ENCODE measurements around the gene RAD23A.
"Not testable (repeated sequence)": the region's sequence is repeated elsewhere in the genome, so short reads cannot be mapped to it uniquely, and the experiment has no call there.

Gene RAD23A

DNA sequence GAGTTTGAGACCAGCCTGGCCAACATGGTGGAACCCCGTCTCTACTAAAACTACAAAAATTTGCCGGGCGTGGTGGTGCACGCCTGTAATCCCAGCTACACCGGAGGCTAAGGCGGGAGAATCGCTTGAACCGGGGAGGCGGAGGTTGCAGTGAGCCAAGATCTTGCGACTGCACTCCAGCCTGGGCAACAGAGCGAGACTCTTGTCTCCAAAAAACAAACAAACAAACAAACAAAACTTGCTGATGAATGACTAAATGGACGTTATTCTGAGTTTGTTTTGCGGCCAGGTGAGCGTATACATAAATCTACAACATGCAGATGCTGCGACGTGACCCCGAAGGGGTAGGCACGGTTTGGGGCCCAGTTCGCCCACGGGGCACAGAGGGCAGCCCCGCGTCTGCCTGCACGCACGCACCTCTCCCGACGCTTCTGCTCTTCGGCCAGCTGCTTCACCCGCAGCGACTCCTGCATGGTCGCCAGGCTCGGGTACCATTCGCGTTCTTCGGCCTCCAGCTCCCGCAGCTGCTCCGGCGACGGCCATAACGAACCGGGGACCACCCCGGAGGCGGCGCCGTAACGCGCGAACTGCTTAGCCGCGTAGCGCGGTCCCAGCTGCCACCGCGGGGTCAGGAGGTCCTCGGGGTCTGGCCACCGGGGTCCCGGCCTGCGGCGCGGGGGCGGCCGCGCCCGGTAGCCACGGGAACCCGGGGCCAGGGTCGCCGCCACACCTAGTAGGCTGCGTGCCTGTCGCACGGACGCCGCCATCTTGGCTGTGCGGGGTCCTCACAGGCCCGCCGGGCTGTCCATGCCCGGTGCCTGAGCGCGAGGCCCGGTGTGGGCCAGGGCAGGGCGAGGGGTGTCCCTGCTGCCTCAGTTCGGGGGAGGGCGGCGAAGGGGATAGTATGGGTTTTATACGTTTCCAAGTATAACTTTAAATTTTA is 11.1 kb downstream of the RAD23A start, which contains the start of gene GADD45GIP1:
GADD45GIP1 (minus strand) TSS at position 778 of the 943 bp plus-strand sequence; CDS start at position 767, 11 bp downstream.
- peak; percentile 84 for DNase-seq

DNA sequence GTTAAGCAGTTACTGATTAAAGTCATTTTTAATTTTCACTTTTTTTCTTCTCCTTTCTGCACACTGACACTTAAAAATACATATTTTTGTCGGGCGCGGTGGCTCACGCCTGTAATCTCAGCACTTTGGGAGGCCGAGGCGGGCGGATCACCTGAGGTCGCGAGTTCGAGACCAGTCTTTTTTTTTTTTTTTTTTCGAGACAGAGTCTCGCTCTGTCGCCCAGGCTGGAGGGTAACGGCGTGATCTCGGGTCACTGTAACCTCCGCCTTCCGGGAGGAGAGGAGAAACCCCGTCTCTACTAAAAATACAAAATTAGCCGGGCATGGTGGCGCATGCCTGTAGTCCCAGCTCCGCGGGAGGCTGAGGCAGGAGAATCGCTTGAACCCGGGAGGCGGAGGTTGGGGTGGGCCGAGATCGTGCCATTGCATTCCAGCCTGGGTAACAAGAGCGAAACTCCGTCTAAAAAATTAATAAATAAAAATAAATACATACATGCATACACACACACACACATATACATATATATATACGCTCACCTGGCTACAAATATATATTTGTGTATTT is 11.8 kb downstream of the RAD23A start:
- not testable (repeated sequence) for DNase-seq

DNA sequence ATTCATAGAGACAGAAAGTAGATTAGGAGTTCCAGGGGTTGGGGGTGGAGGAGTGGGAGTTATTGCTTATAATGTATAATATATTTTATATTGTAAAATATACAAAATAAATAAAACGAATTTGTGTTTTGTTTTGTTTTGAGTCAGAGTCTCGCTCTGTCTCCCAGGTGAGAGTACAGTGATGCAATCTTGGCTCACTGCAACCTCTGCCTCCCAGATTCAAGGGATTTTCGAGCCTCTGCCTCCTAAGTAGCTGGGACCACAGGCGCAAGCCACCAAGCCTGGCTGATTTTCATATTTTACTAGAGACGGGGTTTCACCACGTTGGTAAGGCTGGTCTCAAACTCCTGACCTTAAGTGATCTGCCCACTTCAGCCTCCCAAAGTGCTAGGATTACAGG is 13.8 kb downstream of the RAD23A start:
- DNase-seq, result no peak

DNA sequence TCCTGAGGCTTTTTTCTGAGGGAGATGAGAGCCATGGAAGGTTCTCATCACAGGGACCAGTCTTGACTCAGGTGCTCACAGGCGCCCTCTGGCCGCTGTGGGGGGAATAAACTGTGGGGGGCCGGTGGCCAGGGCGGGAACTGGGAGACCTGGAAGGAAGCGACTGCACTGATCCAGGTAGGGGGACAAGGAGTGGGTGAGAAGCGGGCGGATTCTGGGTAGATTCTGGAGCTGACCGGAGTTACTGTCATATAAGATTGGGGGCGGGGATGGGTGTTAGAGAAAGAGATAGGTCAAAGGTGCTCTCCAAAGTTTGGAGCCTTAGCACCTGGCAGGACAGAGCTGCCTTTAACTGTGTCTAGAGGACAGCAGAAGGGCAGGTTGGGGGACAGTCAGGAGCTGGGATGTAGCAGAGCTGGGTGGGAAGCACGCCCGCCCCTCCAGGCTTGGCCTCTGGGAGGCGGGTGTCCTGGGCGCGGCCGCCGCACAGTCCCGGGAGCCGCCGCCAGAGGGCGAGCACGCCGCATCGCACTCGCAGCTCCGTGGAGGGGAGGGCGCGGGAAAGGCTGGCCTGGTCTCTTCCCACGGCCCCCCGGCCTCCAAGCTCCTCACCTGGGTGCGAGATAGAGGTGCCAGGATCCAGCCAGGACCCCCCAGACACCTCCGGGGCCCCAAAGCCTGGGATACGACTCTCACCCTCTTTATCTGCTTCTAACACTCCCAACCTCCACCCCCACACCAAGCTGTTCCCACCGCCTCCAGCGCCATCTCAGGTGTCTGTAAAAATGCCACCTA is 19.6 kb downstream of the RAD23A start:
- peak; percentile 82 for DNase-seq

DNA sequence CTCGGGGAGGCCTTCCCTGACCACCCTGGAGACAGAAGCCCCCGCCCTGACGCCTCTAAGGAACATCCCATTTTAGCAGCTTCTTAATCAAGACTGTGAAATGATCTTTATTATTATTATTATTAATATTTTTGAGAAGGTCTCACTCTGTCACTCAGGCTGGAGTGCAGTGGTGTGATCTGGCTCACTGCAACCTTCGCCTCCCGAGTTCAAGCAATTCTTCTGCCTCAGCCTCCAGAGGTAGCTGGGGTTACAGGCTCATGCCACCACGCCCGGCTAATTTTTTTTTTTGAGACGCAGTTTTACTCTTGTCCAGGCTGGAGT is 20.1 kb downstream of the RAD23A start:
- no peak for DNase-seq

DNA sequence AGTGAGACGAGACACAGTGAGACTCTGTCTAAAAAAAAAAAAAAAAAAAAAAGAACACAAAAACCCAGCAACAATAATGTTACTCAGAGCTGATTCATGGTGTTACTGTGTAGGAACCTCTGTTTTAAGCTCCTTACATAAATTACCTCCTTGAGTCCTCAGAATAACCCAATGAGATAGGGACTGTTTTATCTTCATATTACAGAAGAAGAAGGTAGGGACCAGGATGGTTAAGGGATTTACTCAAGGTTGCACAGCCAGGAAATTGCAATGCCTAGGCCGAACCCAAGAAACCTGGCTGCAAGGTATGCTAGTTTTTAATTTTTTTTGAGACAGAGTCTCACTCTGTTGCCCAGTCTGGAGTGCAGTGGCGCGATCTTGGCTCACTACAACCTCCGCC is 22.2 kb downstream of the RAD23A start:
- DNase-seq, result no peak

DNA sequence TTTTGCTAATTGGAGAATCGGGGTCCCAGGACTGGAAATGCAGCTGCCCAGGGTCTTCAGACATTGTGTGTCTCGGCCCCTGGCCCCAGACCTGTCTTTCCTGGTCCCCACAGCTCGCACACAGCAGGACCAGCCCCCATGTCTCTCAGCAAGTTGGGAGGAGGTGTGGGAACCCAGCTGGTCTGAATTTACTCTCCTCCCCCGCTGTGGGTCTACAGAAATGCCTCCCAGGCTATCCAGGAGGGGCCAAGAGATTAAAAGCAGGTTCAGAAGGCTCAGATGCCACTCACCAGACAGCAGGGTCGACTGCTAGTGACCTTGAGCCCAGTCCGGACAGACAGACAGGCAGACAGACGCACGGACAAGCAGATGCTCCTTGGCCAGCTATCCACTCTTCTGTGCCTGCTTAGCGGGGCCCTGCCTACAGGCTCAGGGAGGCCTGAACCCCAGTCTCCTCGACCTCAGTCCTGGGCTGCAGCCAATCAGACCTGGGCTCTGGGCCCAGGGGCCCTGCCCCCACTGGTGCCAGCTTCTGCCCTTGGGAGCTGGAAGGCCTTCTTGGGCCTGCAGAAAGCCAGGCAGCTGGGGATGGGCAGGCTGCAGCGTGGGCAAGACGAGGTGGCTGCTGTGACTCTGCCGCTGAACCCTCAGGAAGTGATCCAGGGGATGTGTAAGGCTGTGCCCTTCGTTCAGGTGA is 23.8 kb downstream of the RAD23A start, which contains the start of gene DAND5:
DAND5 (plus strand) TSS at position 285 of the 697 bp plus-strand sequence; CDS start at position 370, 85 bp downstream.
- no peak for DNase-seq

DNA sequence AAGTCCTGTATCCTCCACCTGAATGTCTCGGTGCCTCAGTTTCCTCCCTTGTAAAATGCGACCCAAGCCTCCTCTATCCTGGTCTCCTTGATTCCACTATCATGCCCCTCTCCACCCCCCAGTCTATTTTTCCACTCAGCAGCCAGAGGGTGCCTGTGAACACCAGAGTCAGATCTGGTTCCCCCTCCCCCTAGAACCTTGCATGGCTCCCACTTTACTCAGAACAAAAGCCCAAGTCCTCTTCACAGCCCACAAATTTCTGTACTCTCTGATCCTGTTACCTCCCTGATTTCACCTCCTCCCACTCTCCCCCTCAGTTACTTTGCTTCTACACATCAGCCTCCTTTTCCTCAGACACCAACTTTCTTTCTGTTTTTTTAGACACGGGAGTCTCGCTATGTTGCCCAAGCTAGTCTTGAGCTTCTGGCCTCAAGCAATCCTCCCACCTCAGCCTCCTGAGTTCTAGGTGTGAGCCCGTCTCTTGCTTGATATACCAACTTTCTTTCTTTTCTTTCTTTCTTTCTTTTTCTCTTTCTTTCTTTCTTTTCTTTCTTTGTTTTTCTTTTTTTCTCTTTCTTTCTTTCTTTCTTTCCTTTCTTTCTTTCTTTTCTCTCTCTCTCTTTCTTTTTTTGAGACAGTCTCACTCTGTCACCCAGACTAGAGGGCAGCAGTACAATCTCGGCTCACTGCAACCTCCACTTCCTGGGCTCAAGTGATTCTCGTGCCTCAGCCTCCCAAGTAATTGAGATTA is 24.6 kb downstream of the RAD23A start:
- DNase-seq, result no peak

DNA sequence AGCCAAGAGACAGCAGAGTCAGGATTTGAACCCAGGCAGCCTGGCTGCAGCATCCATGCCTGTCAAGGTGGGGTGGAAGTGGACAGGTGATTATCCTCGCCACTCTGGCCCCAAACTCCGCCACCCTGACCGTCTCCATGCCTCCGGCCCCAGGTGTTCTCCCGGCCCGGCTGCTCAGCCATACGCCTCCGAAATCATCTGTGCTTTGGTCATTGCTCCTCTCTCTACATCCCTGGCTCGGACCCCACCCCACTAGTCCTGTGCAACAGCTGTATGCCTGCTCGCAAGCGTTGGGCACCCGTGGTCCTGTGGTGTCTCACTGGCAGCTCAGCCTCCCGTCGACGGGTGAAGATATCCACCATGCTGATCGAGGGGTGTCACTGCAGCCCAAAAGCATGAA is 27.6 kb downstream of the RAD23A start:
- no peak for DNase-seq

DNA sequence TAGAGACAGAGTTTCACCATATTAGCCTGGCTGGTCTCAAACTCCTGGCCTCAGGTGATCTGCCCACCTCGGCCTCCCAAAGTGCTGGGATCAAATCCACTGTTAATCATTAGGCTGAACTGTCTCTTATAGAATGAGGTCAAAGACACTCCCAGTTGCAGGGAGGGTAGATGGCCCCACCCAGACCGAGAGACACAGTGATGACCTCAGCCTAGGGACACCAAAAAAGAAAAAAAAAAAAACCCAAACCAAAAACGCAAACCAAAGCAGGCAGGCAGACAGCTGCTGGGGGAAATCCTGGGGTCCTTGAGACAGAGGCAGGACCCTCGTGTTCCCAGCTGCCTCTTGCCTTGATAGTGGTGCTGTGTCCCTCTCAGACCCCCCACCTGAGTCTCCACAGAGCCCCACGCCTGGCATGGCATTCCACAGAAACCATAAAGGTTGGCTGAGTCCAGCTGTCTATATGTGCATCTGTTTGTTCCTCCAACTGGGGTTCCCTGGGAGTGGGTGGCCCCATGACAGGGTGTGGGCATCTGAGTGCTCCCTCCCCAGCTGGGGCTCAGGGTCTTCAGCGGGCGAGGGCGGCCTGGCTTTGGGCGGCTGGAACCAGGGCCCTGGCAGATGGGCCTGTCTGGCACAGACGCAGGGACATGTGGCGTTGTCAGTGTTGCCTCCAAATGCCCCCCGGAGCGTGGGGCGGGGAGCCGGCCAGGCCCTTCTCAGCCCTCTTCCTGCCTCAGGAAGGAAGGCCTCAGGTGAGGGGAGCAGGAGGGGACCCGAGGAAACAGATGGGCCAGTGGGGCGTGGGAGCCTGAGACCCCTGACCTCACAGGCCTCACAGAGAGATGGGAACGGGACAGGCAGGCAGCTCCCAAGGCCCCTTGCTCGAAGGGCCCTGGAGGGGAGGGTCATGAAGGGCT is 28.9 kb downstream of the RAD23A start:
- DNase-seq, result no peak

DNA sequence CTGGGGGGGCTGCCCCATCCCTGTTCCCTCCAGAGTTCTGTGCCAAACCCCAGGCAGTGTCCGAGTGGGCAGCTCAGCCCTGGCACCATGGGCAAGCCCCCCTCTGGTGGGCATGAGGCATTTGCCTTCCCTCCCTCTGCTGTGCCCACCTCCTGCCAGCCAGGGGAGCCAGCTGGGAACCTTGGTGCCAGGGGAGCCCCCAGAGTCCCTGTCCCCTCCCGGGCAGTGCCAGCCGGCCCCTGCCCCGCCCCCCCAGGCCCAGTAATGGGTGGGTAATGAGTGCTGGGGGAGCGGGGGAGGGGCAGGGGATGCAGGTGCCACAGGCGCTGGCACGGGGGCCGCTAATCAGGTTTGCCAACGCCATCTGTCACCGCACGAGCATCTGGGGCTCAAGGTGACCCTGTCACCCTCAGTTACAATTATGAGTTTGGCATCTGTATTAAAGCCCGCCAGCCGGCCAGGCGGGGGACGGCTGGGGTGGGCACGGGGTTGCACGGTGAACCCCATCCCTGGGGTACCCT is 29.6 kb downstream of the RAD23A start:
- DNase-seq, result no peak

DNA sequence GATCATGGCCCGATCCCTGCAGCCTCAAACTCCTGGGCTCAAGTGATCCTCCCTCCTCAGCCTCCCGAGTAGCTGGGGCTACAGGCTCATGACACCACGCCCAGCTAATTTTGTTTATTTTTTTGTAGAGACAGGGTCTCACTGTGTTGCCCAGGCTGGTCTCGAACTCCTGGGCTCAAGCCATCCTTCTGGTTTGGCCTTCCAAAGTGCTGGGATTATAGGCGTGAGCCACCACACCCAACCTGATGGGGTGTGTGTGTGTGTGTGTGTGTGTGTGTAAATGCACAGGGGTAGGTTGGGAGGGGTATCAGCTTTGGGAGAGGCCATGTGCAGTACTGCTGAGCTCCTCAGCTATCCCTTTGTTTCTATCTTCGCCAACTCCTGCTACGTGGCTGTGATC is 30.4 kb downstream of the RAD23A start:
- not testable (repeated sequence) for DNase-seq

DNA sequence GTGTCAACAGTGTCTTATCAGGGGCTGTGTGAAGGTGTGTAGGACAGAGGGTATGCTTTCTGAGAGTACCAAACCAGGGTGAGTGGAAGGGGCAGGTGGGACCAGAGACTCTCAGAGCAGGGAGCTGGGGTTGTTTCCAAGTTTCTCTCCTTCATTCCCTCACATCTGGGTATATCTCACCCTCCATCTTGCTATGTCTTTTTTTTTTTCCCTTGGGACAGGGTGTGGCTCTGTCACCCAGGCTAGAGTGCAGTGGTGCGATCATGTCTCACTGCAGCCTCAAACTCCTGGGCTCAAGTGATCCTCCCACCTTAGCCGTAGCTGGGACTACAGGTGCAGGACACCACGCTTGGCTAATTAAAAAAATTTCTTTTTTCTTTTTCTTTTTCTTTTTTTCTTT is 34.3 kb downstream of the RAD23A start:
- DNase-seq, result no peak

DNA sequence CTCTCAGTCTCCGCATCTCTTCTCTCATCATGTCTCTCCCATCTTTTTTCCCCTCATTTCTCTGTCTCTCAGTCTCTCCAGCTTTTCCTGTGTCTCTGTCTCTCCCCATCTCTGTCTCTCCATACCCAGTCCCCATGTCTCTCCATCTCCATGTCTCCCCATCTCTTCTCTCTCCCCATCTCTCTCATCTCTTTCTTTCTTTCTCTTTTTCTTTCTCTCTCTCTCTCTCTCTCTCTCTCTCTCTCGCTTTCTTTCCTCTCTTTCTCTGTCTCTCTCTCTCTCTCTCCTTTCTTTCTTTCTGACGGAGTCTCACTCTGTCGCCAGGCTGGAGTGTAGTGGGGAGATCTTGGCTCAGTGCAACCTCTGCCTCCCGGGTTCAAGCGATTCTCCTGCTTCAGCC is 37.0 kb downstream of the RAD23A start:
- DNase-seq, result no peak

DNA sequence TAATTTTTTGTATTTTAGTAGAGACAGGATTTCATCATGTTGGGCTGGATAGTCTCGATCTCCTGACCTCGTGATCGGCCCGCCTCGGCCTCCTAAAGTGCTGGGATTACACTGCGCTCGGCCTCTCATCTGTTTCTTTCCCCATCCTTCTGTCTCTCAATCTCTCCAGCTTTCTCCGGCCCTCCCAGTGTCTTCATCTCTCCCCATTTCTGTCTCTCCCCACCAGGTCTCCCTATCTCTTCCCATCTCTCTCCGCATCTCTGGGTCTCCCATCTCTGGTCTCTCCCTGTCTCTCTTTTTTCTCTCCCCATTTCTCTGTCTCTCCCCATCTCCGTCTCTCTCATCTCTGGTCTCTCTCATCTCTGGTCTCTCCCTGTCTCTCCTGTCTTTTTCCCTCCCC is 37.4 kb downstream of the RAD23A start:
- DNase-seq, result no peak

DNA sequence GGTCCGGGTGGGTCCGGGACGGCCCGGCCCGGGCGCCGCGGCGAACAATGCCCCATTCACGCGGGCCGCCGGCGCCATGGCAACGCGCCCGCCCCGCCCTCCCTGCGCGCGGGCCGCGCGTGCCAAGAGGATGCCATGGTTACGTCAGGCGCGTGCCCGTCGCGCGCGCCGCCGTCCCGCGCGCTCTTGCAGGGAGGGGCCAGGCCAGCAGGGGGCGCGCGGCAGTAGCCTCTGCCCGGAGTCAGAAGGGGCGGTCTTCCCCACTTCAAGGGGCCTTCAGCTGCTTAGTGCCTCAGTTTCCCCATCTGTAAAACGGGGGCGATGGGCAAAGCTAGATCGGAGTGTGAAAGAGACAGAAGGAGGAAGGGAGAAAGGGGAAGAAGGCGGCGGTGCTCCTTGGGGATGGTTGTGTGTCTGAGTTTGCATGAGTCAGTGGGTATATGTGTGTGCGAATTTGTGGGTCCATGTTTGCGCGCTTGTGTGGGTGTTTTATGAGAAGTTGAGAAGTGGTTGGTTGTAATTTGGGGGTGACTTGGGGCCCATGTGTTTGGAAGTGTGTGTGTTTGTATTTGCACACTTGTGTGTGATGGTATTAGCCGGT is 38.0 kb downstream of the RAD23A start:
- peak; percentile 88 for DNase-seq

DNA sequence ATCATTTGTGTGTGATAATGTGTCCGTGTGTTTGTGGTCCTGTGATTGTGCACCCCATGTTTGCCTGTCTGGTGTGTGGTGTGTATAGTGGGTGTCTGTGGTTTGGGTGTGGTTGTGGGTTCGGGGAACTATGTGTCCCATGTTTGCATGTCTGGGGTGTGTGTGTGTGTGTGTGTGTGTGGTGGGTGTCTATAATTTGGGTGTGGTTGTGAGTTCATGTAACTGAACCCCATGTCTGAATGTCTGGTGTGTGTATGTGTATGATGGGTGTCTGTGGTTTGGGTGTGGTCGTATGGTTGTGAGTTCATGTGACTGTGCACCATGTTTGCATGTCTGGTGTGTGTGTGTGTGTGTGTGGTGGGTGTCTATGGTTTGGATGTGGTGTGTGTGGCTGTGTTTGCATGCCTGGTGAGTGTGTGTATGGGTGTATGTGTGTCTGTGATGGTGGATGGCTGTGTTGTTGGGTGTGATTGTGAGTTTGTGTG is 38.5 kb downstream of the RAD23A start:
- peak; percentile 20 for DNase-seq

DNA sequence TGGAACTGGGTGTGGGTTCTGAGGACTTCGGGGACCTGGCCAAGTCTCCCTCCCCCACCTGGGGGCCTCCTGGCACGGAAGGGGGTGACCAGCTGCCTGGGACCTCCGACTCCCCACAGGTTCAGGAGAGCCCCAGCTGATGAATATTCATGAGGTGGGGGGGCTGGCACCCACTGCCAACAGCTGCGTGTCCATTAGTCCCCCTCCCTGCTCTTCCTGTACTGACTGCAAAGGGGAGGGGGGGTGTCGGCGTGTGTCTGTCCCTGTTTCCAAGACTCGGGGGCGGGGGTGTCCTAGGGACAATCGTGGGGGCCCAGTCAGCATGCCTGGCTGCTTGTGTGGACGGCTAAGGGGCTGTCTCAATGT is 39.0 kb downstream of the RAD23A start:
- no peak for DNase-seq

DNA sequence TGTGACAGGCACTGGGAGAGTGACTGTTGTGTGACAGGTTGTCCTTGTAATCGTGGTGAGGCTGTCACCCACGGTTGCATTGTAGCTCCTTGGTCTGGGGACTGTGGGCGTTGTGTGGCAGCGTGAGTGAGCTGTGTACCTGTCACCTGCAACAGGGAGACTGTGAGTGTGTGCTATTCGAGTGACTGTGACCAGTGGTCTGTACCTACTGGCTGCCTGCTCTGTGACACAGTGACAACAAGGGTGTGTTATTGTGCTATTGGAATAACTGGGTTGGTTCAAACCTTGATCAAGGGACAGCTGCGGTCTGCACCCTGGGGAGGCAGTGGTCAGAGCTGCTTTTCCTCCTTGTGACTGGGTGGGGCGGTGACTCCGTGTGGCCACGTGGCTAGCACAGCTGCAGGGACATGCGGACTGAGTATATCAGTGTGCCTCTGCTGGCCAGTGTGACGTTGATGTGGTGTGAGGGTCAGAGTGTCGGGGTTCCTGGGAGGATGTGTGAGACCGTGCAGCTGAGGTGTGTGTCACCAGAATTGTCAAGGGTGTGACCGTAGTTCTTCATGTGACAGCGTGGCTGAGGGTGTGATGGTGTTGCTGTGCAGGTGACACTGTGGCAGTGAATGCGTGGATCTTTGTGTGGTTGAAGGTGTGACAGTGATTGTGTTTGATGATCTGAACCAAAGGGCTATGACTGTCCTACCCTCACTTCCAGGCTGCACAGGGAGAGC is 39.6 kb downstream of the RAD23A start:
- DNase-seq, result peak; percentile 30
